GM12878 (cell line): Measurements from ENCODE around the gene TRAPPC3. TPM values are rescaled to one million over a fixed set of nuclear protein-coding genes. Genes with fewer than 3 reads are reported as not detected.

Experiments
- ATF7 ChIP-seq: fragments of 450-650 bp; IDR thresholded peaks from 2 replicates; pipeline ENCODE4 v1.6.1; 2016; ENCODE audit warnings: low read depth, mild to moderate bottlenecking
- EED ChIP-seq: sonication (generic); IDR thresholded peaks from 2 replicates; pipeline ENCODE4 v1.6.1; 2016; ENCODE audit warnings: antibody characterized with exemption, low read depth
- FOXM1 ChIP-seq: IDR thresholded peaks from 2 replicates; pipeline ENCODE4 v1.6.1; 2012; ENCODE audit warnings: low read depth, mild to moderate bottlenecking, inconsistent platforms, low read length, moderate library complexity
- HDAC2 ChIP-seq: fragments of 200-600 bp; sonication (generic); IDR thresholded peaks from 2 replicates; pipeline ENCODE4 v1.6.1; 2017
- JUNB ChIP-seq: IDR thresholded peaks from 2 replicates; pipeline ENCODE4 v1.6.1; 2016; ENCODE audit warnings: antibody characterized with exemption, mild to moderate bottlenecking
- MLLT1 ChIP-seq: fragments of 450-650 bp; IDR thresholded peaks from 2 replicates; pipeline ENCODE4 v1.6.1; 2016; ENCODE audit warnings: mild to moderate bottlenecking
- NR2C1 ChIP-seq: fragments of 450-650 bp; IDR thresholded peaks from 2 replicates; pipeline ENCODE4 v1.6.1; 2017; ENCODE audit warnings: antibody characterized with exemption, mild to moderate bottlenecking, moderate library complexity
- NRF1 ChIP-seq: conservative IDR thresholded peaks from 2 replicates; pipeline ENCODE4 v1.6.1; 2011; ENCODE audit warnings: mild to moderate bottlenecking, low read depth, low read length, improper control_type of control experiment
- POLR2AphosphoS5 ChIP-seq: IDR thresholded peaks from 2 replicates; pipeline ENCODE4 v1.6.1; 2011; ENCODE audit warnings: mild to moderate bottlenecking, low read length, inconsistent platforms
- RELA ChIP-seq: fragments of 450-650 bp; IDR thresholded peaks from 2 replicates; pipeline ENCODE4 v1.8.0; 2014; ENCODE audit warnings: borderline replicate concordance; ENCODE audit not compliant: partially characterized antibody
- SMARCA5 ChIP-seq: fragments of 450-650 bp; IDR thresholded peaks from 2 replicates; pipeline ENCODE4 v1.6.1; 2017; ENCODE audit warnings: mild to moderate bottlenecking
- TAF1 ChIP-seq: IDR thresholded peaks from 2 replicates; pipeline ENCODE4 v1.6.1; 2011; ENCODE audit warnings: mild to moderate bottlenecking, low read depth, low read length, borderline replicate concordance
- TARDBP ChIP-seq: IDR thresholded peaks from 2 replicates; pipeline ENCODE4 v1.6.1; 2016; ENCODE audit warnings: borderline replicate concordance
- TBL1XR1 ChIP-seq: IDR thresholded peaks from 2 replicates; pipeline ENCODE4 v1.6.1; 2012; ENCODE audit warnings: low read depth, low read length, improper control_type of control experiment
- TCF7 ChIP-seq: IDR thresholded peaks from 2 replicates; pipeline ENCODE4 v1.6.1; 2014; ENCODE audit warnings: antibody characterized with exemption, borderline replicate concordance
- WRNIP1 ChIP-seq: IDR thresholded peaks from 2 replicates; pipeline ENCODE4 v1.6.1; 2011; ENCODE audit warnings: low read depth, low read length, improper control_type of control experiment, borderline replicate concordance
- ZNF207 ChIP-seq: fragments of 450-650 bp; IDR thresholded peaks from 2 replicates; pipeline ENCODE4 v1.6.1; 2014; ENCODE audit warnings: antibody characterized with exemption, mild to moderate bottlenecking, borderline replicate concordance
- ZNF274 ChIP-seq: IDR thresholded peaks from one replicate; pipeline ENCODE4 v1.8.0; 2011; ENCODE audit not compliant: insufficient read length, insufficient read depth
- ZNF592 ChIP-seq: fragments of 450-650 bp; IDR thresholded peaks from 2 replicates; pipeline ENCODE4 v1.6.1; 2017; ENCODE audit warnings: mild to moderate bottlenecking, moderate library complexity
- ZNF622 ChIP-seq: fragments of 450-650 bp; IDR thresholded peaks from 2 replicates; pipeline ENCODE4 v1.6.1; 2017; ENCODE audit warnings: mild to moderate bottlenecking, inconsistent platforms
- ZSCAN29 ChIP-seq: fragments of 450-650 bp; IDR thresholded peaks from 2 replicates; pipeline ENCODE4 v1.6.1; 2017; ENCODE audit warnings: mild to moderate bottlenecking, moderate library complexity
- polyA plus RNA-seq, 11 experiments: library from polyadenylated mRNA; depleted of rRNA in 4 of 11; unstranded in 6 of 11; stranded (reverse) in 5 of 11; fragments of >200 nt; fragmentation: Nextera tagmentation in 4 of 11; fragmentation: Illumina TruSeq in 1 of 11; extraction: Ambion mirVana in 4 of 11; extraction: Trizol in 1 of 11; gene quantifications; 1 replicate in 1 of 11; 2 replicates in 10 of 11; pipeline versions ENCODE4 v1.2.1 to v1.2.3, GENCODE V29; 2011 to 2016; ENCODE audit warnings: inconsistent platforms in 2 of 11, missing spikeins in 2 of 11, low read depth in 1 of 11
- total RNA-seq, 4 experiments: library from RNA; depleted of rRNA in 3 of 4; stranded (reverse); fragments of >200 nt in 3 of 4; fragmentation: Illumina TruSeq in 1 of 4; extraction: Trizol in 1 of 4; gene quantifications; 2 replicates each; pipeline versions ENCODE4 v1.2.1 to v1.2.3, GENCODE V29; 2013 to 2021
- TF ChIP-seq, protein P1 (sequence below): fragments of 450-650 bp; IDR thresholded peaks from 2 replicates; pipeline ENCODE4 v1.6.1; 2014; ENCODE audit warnings: mild to moderate bottlenecking
- TF ChIP-seq, protein P2 (sequence below): fragments of 450-650 bp; IDR thresholded peaks from 2 replicates; pipeline ENCODE4 v1.6.1; 2018; ENCODE audit warnings: borderline replicate concordance, mild to moderate bottlenecking; ENCODE audit not compliant: partially characterized antibody

TRAPPC3 gene
- total and polyA plus RNA-seq, 10 of the 15 experiments (the other 5 are each of a cell fraction or from before 2014, with no cell fraction given) = 14.7 to 122 (median 70.5) TPM

GRCh38 chr1:36155408-36156328 is 6.4 kb upstream of the TRAPPC3 start, which contains the start of gene MAP7D1 (continued):
- TF ChIP-seq ZNF592 (no peak), FOXM1 (no peak), ZNF622 (no peak), ZNF207 (no peak), EED (0 out of 2 replicates have a peak, but pooled peaks have one; percentile 33), TBL1XR1 (no peak), MLLT1 (peak; percentile 85), TCF7 (no peak), RELA (peak; percentile 60), NRF1 (no peak), TARDBP (no peak), ZNF274 (no peak), JUNB (peak; percentile 51), WRNIP1 (no peak), SMARCA5 (peak; percentile 77), NR2C1 (no peak), ATF7 (peak; percentile 90), ZSCAN29 (no peak), TAF1 (peak; percentile 24; the same call in 1 of the 2 replicates), POLR2AphosphoS5 (peak; percentile 90), HDAC2 (no peak)
- TF ChIP-seq, protein P1, sequence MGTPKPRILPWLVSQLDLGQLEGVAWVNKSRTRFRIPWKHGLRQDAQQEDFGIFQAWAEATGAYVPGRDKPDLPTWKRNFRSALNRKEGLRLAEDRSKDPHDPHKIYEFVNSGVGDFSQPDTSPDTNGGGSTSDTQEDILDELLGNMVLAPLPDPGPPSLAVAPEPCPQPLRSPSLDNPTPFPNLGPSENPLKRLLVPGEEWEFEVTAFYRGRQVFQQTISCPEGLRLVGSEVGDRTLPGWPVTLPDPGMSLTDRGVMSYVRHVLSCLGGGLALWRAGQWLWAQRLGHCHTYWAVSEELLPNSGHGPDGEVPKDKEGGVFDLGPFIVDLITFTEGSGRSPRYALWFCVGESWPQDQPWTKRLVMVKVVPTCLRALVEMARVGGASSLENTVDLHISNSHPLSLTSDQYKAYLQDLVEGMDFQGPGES = no peak
- TF ChIP-seq, protein P2, sequence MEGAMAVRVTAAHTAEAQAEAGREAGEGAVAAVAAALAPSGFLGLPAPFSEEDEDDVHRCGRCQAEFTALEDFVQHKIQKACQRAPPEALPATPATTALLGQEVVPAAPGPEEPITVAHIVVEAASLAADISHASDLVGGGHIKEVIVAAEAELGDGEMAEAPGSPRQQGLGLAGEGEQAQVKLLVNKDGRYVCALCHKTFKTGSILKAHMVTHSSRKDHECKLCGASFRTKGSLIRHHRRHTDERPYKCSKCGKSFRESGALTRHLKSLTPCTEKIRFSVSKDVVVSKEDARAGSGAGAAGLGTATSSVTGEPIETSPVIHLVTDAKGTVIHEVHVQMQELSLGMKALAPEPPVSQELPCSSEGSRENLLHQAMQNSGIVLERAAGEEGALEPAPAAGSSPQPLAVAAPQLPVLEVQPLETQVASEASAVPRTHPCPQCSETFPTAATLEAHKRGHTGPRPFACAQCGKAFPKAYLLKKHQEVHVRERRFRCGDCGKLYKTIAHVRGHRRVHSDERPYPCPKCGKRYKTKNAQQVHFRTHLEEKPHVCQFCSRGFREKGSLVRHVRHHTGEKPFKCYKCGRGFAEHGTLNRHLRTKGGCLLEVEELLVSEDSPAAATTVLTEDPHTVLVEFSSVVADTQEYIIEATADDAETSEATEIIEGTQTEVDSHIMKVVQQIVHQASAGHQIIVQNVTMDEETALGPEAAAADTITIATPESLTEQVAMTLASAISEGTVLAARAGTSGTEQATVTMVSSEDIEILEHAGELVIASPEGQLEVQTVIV = no peak
